NCI-H1417 treated with DMSO at 0.1 percent for 48 hours (cell line): ENCODE data around the gene DNAH3.
"Not testable (repeated sequence)": the region's sequence is repeated elsewhere in the genome, so short reads cannot be mapped to it uniquely, and the experiment has no call there.

Experiments
- DNase-seq: peaks from one replicate; lab custom pipeline; 2025; lab: John Stamatoyannopoulos, UW

DNAH3 gene

GRCh38 chr16:21150375-21151001 lies at the start of gene DNAH3:
DNAH3 (minus strand) TSS chr16:21150846; CDS start chr16:21150319, 527 bp downstream.
- DNase-seq, result peak; percentile 56

GRCh38 chr16:21199607-21200218 lies 49.1 kb upstream of the DNAH3 start:
- DNase-seq, result no peak

- no peak for DNase-seq
These were observed 47.0 kb upstream of the DNAH3 start for GRCh38 chr16:21197621-21198020.

- no peak for DNase-seq
These were observed 46.5 kb upstream of the DNAH3 start for GRCh38 chr16:21197112-21197511.

- DNase-seq, result not testable (repeated sequence)
These were observed 44.7 kb upstream of the DNAH3 start for GRCh38 chr16:21195330-21195729.

- DNase-seq, result no peak
These were observed 44.2 kb upstream of the DNAH3 start for GRCh38 chr16:21194771-21195301.

- DNase-seq, result no peak
These were observed 42.3 kb upstream of the DNAH3 start for GRCh38 chr16:21192991-21193390.

GRCh38 chr16:21190599-21190998 lies 40.0 kb upstream of the DNAH3 start:
- no peak for DNase-seq

- DNase-seq, result no peak
These were observed 39.4 kb upstream of the DNAH3 start for GRCh38 chr16:21190013-21190412.

GRCh38 chr16:21189311-21189710 lies 38.7 kb upstream of the DNAH3 start:
- no peak for DNase-seq

- DNase-seq, result no peak
These were observed 35.7 kb upstream of the DNAH3 start for GRCh38 chr16:21186326-21186691.

- no peak for DNase-seq
These were observed 35.1 kb upstream of the DNAH3 start for GRCh38 chr16:21185659-21186325.

GRCh38 chr16:21184834-21185233 lies 34.2 kb upstream of the DNAH3 start:
- no peak for DNase-seq

GRCh38 chr16:21183995-21184394 lies 33.3 kb upstream of the DNAH3 start:
- DNase-seq, result no peak

- no peak for DNase-seq
These were observed 29.3 kb upstream of the DNAH3 start for GRCh38 chr16:21179983-21180365.

GRCh38 chr16:21179126-21179982 lies 28.7 kb upstream of the DNAH3 start:
- DNase-seq, result no peak

- no peak for DNase-seq
These were observed 24.8 kb upstream of the DNAH3 start for GRCh38 chr16:21175397-21175796.

GRCh38 chr16:21172650-21173049 lies 22.0 kb upstream of the DNAH3 start:
- no peak for DNase-seq

GRCh38 chr16:21170116-21170515 lies 19.5 kb upstream of the DNAH3 start:
- not testable (repeated sequence) for DNase-seq

GRCh38 chr16:21169249-21169981 lies 18.8 kb upstream of the DNAH3 start:
- no peak for DNase-seq

GRCh38 chr16:21167929-21168602 lies 17.4 kb upstream of the DNAH3 start:
- DNase-seq, result no peak
